C4-2B (cell line): ENCODE measurements around the gene SPACA6.

Source experiments
- CTCF ChIP-seq: fragments of 450-650 bp; conservative IDR thresholded peaks from 2 replicates; pipeline ENCODE4 v1.5.1; 2017; ENCODE audit warnings: mild to moderate bottlenecking
- ZFX ChIP-seq: fragments of 450-650 bp; IDR thresholded peaks from 2 replicates; pipeline ENCODE4 v1.6.1; 2017

DNA sequence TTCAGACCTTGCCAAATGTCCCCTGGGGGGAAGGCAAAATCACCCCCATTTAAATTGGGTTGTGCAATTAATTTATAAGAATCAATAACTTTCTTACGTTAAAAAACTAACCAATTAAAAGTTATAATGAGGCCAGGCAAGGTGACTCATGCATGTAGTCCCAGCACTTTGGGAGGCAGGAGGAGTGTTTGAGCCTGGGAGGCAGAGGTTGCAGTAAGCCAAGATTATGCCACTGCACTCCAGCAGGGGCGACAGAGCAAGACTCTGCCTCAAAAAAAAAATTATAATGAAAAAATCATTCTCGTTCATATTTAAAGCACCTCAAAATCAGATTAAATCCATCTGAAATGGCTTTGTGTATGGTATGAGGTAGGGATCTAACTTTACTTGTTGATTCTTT lies 28.1 kb upstream of the SPACA6 start:
- TF ChIP-seq CTCF (no peak; the same call in 1 of the 2 replicates), ZFX (no peak)
